ENCODE results near the gene PERP.
"Not testable (repeated sequence)": the region's sequence is repeated elsewhere in the genome, so short reads cannot be mapped to it uniquely, and the experiment has no call there.

PERP gene

GRCh38 chr6:138107078-138107751, at the start of gene PERP:
Gene PERP, minus strand, starts transcription at chr6:138107419. Its CDS starts 79 bp downstream, at chr6:138107340.
- DNase-seq: no peak

DNA sequence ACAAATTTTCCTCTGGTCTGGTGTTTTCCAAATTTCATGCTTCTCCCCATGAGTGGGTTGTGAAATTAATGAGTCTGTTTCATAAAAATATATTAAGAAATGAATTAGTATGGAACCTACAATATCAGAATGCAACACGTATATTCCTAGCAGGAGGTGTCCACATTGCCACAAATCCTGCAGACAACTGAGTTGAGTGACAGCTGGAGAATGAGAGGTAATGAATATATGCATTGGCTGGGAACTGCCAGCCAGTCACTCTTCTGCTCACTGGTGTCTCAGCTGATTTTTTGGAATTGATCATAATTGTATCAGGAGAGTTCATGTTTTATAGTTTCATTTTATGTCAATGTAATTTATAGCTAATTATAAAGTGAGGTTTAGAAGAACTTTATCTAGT, 48.2 kb upstream of the PERP start:
- DNase-seq: no peak

DNA sequence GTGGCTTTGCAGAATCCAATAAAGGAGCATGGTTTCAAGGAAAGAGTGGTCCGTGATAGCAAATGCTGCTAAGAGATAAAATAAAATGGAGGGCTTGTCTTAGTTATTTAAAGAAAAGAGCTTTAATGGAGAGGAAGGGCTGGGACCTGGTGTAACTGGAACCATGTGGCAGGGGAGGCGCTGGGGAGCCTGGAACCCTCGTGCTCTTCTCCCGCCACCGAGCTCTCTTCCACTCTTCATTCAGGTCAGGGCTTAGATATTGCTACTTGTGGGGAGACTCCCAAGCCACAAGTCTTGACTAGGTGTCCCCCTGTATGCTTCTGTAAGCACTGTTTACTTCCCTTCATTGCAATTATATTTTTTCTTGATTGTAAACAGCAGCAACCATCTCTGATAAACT, 39.3 kb upstream of the PERP start:
- DNase-seq: no peak

DNA sequence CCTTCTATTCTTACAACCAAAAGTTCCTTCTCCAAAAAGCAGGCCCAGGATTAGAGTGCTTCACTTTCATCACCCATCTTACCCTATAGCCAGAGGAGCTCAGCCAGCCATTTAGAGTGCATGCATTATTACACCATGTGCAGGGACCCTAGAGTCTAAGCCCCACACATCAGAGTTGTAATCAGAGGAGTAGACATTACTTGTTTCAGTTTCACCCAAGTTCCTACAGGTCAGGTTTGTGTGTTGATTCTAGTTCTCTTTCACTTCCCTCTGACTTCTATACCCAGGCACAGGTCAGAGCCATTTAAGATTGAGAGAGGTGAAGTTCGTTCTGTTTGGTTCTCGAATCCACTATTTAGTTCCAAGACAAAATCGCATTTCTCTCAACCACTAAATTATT, 38.2 kb upstream of the PERP start:
- DNase-seq: no peak

GRCh38 chr6:138142806-138143205, 35.6 kb upstream of the PERP start:
- no peak for DNase-seq

- no peak for DNase-seq
Measured at GRCh38 chr6:138129190-138129589, 22.0 kb upstream of the PERP start.

DNA sequence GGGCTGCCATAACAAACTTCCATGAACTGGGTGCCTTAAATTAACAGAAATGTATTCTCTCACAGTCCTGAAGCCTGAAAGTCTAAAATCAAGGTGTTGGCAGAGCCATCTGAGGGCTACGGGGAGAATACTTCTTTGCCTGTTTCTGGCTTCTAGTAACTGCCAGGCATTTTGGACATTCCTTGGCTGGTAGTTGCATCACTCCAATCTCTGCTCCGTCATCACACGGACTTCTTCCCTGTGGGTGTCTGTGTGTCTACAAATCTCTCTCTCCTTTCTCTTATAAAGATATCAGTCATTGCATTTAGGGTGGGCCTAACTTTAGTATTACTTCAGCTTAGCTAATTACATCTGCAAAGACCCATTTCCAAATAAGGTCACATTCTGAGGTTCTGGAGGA, 20.9 kb upstream of the PERP start:
- DNase-seq: no peak

- no peak for DNase-seq
Measured at GRCh38 chr6:138124096-138124495, 16.9 kb upstream of the PERP start.

- DNase-seq: no peak
Measured at GRCh38 chr6:138119976-138120375, 12.8 kb upstream of the PERP start.

DNA sequence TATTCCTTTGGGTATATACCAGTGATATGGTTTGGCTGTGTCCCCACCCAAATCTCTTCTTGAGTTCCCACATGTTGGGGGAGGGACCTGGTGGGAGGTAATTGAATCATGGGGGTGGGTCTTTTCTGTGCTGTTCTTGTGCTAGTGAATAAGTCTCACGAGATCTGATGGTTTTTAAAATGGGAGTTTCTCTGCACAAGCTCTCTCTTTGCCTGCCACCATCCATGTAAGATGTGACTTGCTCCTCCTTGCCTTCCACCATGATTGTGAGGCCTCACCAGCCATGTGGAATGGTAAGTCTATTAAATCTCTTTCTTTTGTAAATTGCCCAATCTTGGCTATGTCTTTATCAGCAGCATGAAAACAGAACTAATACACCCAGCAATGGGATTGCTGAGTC, 12.0 kb upstream of the PERP start:
- DNase-seq: not testable (repeated sequence)

DNA sequence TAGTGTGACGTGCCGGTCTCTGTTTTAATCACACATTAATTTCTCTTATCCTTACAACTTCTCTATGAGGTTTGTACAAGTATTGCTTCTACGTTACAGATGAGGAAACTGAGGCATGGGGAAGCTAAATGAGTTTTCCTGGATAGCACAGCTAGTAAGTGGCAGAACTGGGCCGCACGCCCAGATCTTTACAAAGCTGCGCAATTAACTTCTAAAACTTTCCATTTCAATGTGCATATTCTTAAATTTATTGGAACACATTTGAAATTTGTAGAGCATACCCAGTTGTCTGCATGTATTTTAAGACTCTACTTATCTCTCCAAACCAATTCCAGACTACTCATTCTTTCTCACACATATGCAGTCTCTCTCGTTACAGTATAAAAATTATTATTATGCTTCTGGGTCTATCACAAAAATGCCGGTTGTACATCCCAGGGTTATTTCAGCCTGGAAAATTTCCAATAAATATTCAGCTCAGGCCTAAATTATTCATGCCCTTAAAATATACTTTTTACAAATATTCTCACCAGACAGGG, 10.2 kb upstream of the PERP start:
- DNase-seq: no peak

GRCh38 chr6:138116661-138116999, 9.4 kb upstream of the PERP start:
- DNase-seq: no peak

DNA sequence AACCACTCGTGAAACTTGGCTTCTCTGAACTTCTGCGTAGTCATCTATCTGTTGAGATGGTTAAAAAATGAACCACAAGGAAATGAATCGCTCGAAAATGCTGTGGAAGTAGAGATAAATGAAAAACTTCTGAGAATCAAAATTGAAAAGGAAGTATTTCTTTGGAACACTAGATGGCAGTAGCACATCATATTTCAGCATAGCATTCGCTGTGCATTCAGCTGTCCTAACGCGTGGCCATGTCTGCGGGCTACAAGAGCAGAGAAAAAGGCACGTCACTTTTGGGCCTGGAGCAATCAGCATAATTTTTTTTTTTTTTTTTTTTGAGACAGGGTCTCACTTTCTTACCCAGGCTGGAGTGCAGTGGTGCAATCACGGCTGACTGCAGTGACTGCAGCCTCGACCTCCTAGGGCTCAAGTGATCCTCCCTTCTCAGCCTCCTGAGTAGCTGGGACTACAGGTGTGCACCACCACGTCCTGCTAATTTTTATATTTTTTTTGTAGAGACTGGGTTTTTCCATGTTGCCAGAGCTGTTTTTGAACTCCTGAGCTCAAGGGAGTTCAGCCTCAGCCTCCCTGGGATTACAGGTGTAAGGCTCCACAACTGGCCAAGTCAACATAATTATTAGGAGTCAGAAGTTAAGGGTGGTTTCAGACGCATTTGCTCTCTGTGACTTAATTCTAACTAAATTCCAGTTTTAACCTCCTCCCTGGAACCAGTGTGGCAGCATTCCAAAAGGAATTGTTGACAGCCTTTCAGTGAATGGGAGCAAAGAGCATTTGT, 8.8 kb upstream of the PERP start:
- DNase-seq: no peak

- DNase-seq: no peak
Measured at GRCh38 chr6:138115201-138115600, 8.0 kb upstream of the PERP start.

DNA sequence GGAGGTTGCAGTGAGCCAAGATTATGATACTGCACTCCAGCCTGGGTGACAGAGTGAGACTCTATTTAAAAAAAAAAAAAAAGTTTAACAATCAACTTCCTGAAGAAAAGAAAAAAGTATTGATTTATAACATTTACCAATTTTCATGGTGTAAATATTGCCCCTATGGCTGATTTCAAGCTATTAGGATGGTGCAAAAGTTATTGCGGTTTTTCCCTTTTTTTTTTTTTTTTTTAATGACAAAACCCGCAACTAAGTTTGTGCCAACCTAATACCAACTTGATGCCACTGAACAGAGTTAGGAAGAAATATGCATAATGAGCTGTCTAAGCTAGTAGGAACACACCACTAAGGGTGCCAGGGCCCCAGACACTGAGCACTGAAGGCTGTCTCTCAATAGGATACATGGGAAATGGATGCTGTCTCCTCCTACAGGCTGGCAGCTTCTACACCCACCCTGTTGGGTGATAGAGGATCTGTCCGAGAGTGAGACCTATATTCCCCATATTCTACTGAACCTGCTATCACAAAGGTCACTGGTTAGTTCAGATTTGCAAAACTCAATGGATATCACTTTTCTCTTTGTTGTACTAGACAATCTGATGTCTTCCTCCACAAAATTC, 6.5 kb upstream of the PERP start:
- DNase-seq: no peak

DNA sequence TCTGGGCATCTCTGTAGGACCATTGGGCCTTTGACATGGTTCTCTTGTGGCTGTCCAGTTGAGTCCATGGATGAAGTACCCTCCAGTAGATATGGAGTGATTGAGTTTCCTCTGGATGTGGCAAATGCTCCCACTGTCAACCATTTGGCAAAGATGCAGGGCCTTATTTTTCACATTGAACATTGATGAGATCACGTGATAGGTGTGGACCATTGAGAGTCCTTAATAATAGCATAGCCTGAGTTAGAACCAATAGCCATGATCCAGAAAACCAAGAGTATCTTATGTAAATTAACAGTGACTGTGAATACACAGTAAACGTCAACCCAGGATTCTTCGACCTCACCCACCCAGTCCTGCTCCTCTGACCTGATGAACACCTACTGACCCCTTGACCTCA, 3.0 kb upstream of the PERP start:
- DNase-seq: no peak

DNA sequence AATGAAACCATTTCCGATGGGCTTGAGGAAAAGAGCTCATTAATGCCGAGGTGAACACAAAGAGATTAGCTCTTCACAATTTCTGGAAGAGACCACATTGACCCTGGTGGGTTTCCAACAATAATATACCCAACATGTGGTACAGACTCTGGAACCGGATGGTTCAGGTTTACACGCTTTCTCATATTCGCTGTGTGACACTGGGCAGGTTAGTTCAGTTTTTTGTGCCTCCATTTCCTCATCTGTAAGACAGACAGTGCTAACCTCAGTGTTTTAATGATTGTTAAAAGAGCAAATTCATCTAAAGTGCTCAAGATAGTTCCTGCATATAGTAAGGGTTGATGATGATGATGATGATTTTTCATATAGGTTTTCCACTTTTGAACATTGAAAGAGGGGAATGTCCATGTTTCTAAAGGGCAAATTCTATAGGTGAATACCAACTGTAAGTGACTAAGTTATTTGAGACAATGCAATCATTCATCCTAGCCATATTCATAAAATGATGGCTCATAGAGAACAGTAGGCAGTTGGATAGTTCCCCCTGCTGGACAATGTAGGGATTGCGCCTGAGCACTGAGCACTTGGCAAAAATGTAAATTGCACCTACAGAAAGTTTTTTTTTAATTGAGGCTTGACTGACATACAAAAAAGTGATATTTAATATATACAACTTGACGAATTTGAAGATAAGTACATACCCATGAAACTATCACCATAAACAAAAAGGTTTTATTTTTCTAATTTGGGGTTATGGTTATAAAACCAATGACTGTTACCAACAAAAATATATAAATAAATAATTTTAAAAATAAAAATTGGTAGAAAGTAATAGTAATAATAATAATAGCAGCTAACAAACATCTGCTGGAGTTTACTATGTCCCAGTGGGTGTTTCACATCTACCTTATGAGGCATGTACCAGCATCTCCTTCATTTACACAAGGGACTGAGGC, 2.1 kb upstream of the PERP start:
- DNase-seq: no peak

DNA sequence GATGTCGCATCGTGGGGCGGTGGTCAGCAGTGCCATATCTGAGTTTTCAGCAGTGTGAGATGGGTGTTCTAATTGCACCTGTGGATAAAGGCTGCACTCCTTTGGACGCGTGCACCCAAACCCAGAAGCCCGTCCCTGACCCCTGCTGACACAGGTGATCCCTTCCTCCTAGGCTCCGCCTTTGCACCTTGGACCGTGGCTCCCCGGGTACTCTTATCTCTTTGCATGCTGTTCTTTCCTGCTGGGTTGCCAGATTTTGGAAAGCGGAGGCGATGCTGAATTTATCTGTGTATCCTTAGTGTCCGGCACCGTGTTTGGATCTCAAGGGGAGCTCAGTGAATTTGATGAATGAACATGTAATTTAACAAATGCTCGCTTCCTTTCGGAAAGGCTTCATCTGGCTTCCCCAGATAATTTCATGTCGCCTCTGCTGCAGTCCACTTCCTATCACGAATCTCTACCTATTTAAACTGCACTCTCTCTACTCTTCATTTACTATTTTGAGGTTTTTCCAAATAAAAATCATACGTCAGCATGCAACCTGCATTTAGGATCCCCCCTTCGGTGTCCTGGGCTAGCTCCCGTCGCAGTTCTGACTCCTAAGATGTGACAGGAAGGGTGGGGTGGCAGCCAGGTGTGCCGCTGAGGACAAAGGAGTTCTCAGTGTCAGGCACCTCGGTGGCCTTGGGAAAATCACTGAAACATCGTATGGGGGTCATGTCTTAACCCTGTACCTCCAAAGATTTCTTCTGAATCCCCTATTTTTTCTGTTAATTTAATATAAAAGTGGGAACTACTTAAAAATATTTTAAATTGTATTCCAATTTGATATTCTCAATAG, 753 bp upstream of the PERP start:
- no peak for DNase-seq

DNA sequence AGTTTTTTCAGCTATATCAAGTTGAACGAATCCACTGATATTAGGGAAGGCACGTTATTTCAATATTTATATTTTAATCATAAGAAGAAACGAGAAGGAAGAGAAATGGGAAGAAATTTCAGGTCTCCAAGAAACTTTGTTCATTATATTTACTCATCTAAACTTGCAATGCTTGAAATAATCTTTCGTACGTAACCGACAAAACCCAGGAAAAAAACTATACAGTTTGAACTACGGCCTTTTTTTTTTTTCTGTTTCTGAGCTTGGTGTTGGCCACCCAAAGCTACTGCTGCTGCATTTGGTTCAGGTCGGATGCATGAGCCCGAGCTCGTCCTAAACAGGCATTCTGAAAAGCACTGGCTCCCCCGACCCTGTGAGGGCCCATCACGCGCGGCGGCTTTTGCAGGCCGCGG, 548 bp downstream of the PERP start:
- DNase-seq: no peak

DNA sequence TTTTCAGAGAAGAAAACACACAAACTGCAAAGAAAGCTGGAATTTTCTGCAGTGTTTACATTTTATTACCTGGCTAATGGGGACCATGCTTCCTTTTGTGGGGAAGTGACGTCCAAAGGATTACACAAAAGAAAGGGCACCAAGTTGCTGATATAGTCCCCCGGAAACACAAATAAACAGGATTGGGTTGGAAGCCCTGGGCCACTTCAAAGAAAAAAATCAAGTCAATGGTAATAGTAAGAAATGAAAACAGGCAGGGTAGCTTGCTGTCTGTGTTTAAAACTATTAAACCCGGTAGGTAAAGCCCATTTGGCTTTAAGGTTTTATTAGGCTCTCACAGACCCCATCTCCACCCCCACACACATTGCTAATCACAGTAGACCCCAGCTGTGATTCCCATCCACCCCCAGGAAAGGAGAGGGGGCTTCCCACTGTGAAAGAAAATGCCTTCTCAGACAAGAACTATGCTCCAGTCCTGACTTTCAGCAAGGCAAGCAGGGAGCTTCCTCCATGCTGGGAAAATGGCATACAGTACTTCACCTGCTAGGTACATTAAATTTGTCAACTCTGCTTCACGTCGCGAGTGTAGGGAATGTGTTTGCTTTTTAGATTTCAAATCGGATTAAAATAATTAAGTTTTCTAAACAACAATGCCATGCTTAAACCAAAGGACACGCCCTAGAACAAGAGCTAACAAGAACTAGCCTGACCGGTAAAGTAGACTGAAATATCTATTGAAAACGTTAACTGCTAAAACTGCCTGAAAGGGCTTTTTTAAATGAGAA, 1.1 kb downstream of the PERP start:
- DNase-seq: no peak

DNA sequence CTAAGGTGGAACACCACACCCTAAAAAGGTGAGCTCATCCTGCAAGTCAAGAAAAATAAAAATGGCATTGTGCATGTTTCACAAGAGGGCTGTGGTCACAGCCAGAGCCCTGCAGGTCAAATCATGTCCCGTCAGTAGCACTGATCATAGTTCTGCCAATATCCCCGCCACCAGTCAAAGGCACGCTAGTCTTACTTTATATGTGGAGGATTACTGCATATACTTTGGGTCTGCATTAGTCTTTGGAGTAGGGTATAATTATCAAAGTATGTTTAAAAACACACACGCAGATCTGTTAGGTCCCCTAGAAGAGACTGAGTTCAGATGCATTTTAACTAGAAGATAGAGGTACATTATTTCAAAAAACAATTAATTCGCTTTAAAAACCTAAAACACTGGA, 1.8 kb downstream of the PERP start:
- no peak for DNase-seq

Measured in NCI-H2081 treated with DMSO at 0.1 percent for 48 hours (cell line).